ENCODE data around the gene KAZN.

The KAZN gene

GRCh38 chr1:14896381-14897079 lies 298.0 kb downstream of the KAZN start:
- DNase-seq = no peak

- DNase-seq = no peak
Observed at GRCh38 chr1:14897080-14897449, 298.6 kb downstream of the KAZN start.

- DNase-seq = no peak
Observed at GRCh38 chr1:14897547-14897946, 299.1 kb downstream of the KAZN start.

GRCh38 chr1:14897997-14898645 lies 299.6 kb downstream of the KAZN start:
- no peak for DNase-seq

GRCh38 chr1:14899686-14900085 lies 301.2 kb downstream of the KAZN start:
- DNase-seq = no peak

- DNase-seq = no peak
Observed at GRCh38 chr1:14901371-14901954, 303.0 kb downstream of the KAZN start.

- no peak for DNase-seq
Observed at GRCh38 chr1:14903922-14904321, 305.4 kb downstream of the KAZN start.

- no peak for DNase-seq
Observed at GRCh38 chr1:14906665-14907064, 308.2 kb downstream of the KAZN start.

GRCh38 chr1:14907416-14907815 lies 308.9 kb downstream of the KAZN start:
- no peak for DNase-seq

GRCh38 chr1:14909273-14909672 lies 310.8 kb downstream of the KAZN start:
- no peak for DNase-seq

- DNase-seq = no peak
Observed at GRCh38 chr1:14909920-14910460, 311.5 kb downstream of the KAZN start.

GRCh38 chr1:14910984-14911721 lies 312.7 kb downstream of the KAZN start:
- no peak for DNase-seq

GRCh38 chr1:14912839-14913481 lies 314.5 kb downstream of the KAZN start:
- DNase-seq = no peak

GRCh38 chr1:14913482-14914177 lies 315.1 kb downstream of the KAZN start:
- no peak for DNase-seq

- DNase-seq = no peak
Observed at GRCh38 chr1:14914351-14914988, 316.0 kb downstream of the KAZN start.

GRCh38 chr1:14915356-14916054 lies 317.0 kb downstream of the KAZN start:
- DNase-seq = peak; percentile 75

- no peak for DNase-seq
Observed at GRCh38 chr1:14919289-14919688, 320.8 kb downstream of the KAZN start.

GRCh38 chr1:14919751-14920150 lies 321.3 kb downstream of the KAZN start:
- DNase-seq = no peak

- DNase-seq = no peak
Observed at GRCh38 chr1:14921057-14921456, 322.6 kb downstream of the KAZN start.

- no peak for DNase-seq
Observed at GRCh38 chr1:14922942-14923726, 324.6 kb downstream of the KAZN start.
